SU-DHL-6 (cell line): ENCODE measurements around the gene ZDHHC11B.

Experiments used
- H2AFZ ChIP-seq: fragments of 200-600 bp; sonication (generic); 2 replicates; pipeline ENCODE4 v1.6.1; 2014; ENCODE audit warnings: low read depth, mild to moderate bottlenecking, moderate library complexity, mixed read lengths, antibody characterized with exemption, low read length; ENCODE audit not compliant: severe bottlenecking
- H3F3A ChIP-seq: fragments of 200-600 bp; shearing (Covaris generic); 2 replicates; pipeline ENCODE4 v1.6.0; 2016; ENCODE audit warnings: antibody characterized with exemption, mild to moderate bottlenecking; ENCODE audit not compliant: insufficient read depth
- H3K27ac ChIP-seq: fragments of 200-600 bp; sonication (generic); 2 replicates; pipeline ENCODE4 v1.5.1; 2016; ENCODE audit warnings: low read depth, mild to moderate bottlenecking, low read length, moderate library complexity, mixed read lengths
- H3K27me3 ChIP-seq: fragments of 200-600 bp; sonication (generic), shearing (Covaris generic); 2 replicates; pipeline ENCODE4 v1.6.0; 2014; ENCODE audit warnings: mild to moderate bottlenecking, low read length
- H3K36me3 ChIP-seq: fragments of 200-600 bp; sonication (generic); 2 replicates; pipeline ENCODE4 v1.6.1; 2014; ENCODE audit warnings: mild to moderate bottlenecking, low read length, mixed read lengths
- H3K4me2 ChIP-seq: fragments of 300-600, 200-600 bp; shearing (Covaris generic), sonication (generic); 2 replicates; pipeline ENCODE4 v1.6.0; 2014; ENCODE audit warnings: low read length, low read depth, mild to moderate bottlenecking; ENCODE audit not compliant: poor library complexity, severe bottlenecking
- H3K4me3 ChIP-seq: fragments of 200-600 bp; sonication (generic); 2 replicates; pipeline ENCODE4 v1.5.1; 2014; ENCODE audit warnings: antibody characterized with exemption, low read length, mild to moderate bottlenecking, mixed read lengths; ENCODE audit not compliant: insufficient read depth, poor library complexity, severe bottlenecking
- H3K79me2 ChIP-seq: fragments of 200-600 bp; sonication (generic); 2 replicates; pipeline ENCODE4 v1.6.1; 2014; ENCODE audit warnings: mild to moderate bottlenecking, low read length, moderate library complexity; ENCODE audit not compliant: insufficient read depth
- H3K9ac ChIP-seq: fragments of 200-600 bp; sonication (generic); 2 replicates; pipeline ENCODE4 v1.7.0; 2014; ENCODE audit warnings: mild to moderate bottlenecking, low read length
- H3K9me2 ChIP-seq: fragments of 200-600 bp; sonication (generic); replicated peaks from 2 replicates; pipeline ENCODE4 v1.6.1; 2014; ENCODE audit warnings: low read length; ENCODE audit not compliant: insufficient read depth
- H3K9me3 ChIP-seq: fragments of 200-600 bp; sonication (generic); 2 replicates; pipeline ENCODE4 v1.6.1; 2014; ENCODE audit warnings: low read length, mixed read lengths; ENCODE audit not compliant: insufficient read depth
- H4K20me1 ChIP-seq: fragments of 200-600 bp; sonication (generic); 2 replicates; pipeline ENCODE4 v1.6.1; 2014; ENCODE audit warnings: low read depth, mild to moderate bottlenecking, antibody characterized with exemption, low read length, moderate library complexity, mixed read lengths
- EZH2phosphoT487 ChIP-seq: fragments of 200-600 bp; sonication (generic), shearing (Covaris generic); conservative IDR thresholded peaks from 2 replicates; pipeline ENCODE4 v1.6.1; 2018; ENCODE audit warnings: mild to moderate bottlenecking, antibody characterized with exemption, low read length, moderate library complexity, mixed read lengths
- TF ChIP-seq, protein P1 (sequence below): fragments of 200-600 bp; sonication (generic); IDR thresholded peaks from one replicate; pipeline ENCODE4 v1.5.1; 2017; ENCODE audit warnings: antibody characterized with exemption, mild to moderate bottlenecking, low read length, moderate library complexity; ENCODE audit not compliant: insufficient read depth, poor library complexity, severe bottlenecking

Gene ZDHHC11B

DNA sequence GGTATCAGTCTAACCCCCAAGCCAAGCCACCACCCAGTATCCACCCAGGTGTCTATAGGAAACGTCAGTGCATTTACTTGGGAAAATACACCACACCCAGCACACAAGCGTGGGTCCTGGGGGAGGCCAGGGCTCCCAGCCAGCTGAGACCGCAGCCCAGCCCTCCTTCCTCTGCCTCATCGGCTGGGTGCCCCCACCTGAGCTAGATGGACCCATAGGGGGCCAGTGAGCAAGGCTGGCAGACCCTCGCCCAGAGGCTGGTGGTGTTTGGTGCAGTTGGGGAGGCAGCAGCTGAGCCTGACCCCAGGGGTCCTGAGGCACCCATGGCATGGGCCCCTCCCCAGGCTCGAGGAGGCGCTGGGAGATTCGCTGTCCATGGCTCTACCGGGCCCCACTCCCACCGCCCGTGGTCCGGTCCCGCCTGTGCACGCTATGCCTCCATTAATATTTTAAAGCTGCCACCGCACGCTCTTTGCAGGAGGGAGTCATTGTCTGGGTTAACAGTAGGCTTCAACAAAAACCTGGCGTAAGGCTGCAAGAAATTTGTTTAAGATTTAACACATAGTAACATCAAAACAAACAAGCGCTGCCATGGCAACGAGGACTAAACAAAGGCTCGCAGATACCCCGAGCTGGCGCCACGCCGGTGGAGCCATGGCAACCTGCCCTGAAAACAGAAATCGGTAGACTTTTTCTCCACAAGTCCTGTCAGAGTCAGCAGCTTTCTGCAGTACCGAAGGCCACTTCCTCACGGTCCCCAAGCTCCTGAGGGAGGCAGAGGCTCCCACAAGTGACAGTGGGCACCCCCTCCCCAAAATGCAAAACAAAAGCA lies 112.0 kb downstream of the ZDHHC11B start:
- TF ChIP-seq EZH2phosphoT487: no peak
- TF ChIP-seq, protein P1, sequence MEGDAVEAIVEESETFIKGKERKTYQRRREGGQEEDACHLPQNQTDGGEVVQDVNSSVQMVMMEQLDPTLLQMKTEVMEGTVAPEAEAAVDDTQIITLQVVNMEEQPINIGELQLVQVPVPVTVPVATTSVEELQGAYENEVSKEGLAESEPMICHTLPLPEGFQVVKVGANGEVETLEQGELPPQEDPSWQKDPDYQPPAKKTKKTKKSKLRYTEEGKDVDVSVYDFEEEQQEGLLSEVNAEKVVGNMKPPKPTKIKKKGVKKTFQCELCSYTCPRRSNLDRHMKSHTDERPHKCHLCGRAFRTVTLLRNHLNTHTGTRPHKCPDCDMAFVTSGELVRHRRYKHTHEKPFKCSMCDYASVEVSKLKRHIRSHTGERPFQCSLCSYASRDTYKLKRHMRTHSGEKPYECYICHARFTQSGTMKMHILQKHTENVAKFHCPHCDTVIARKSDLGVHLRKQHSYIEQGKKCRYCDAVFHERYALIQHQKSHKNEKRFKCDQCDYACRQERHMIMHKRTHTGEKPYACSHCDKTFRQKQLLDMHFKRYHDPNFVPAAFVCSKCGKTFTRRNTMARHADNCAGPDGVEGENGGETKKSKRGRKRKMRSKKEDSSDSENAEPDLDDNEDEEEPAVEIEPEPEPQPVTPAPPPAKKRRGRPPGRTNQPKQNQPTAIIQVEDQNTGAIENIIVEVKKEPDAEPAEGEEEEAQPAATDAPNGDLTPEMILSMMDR: no peak
- H3K27ac ChIP-seq: no peak overlapping the region
- H3K9me3 ChIP-seq: no peaks in the 10 kb centered on the region
- no peaks in the 10 kb centered on the region for H3K9me2 ChIP-seq
- no peak overlapping the region for H2AFZ ChIP-seq
- H3K79me2 ChIP-seq: no peaks in the 10 kb centered on the region
- H4K20me1 ChIP-seq: no peaks in the 10 kb centered on the region
- no peak overlapping the region for H3K4me2 ChIP-seq
- H3F3A ChIP-seq: no peaks in the 10 kb centered on the region
- H3K27me3 ChIP-seq: no peaks in the 10 kb centered on the region
- H3K4me3 ChIP-seq: no peak overlapping the region
- H3K9ac ChIP-seq: no peak overlapping the region
- no peaks in the 10 kb centered on the region for H3K36me3 ChIP-seq

DNA sequence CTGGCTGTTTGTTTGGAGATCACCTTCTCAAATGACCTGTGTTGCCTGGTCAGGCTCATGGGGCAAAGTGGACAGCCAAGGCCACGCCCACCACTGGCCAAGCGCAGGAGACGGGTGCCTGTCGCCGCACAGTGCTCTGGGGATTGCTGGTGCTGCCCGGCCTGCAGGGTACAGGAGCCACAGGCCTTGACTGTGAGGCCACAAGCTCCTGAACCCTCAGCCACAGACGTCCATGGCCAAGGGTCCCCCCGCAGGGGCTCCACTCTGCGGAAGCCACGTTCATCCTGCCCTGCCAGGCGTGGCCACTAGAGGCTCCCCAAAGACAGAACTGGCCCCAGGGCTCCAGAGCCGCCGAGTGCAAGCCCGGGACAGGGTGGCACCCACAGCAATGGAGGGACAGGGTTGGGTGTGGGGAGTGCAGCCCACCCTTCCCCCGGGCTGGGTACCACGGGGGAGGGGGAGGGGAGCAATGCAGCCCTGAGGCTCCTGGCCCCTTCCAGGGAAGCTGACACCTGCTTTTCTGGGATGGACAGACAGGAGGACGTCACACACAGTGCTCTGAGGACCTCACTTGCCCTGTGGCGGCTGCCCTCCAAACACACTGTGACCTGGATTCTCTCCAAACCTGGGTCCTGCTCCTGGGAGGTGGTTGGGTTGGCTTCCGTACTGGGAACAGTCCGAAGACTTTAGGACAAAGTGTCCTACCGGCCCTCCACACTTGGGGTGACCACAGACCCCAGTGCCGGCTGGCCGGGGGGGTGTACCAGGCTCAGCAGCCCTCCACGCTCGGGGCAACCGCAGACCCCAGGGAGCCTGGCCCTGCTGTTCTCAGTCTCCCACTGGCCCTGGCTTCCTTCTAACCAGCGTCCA lies 112.8 kb downstream of the ZDHHC11B start:
- Histone ChIP-seq H3K36me3 (no peaks in the 10 kb centered on the region), H3K9me2 (no peaks in the 10 kb centered on the region), H2AFZ (no peak overlapping the region), H3F3A (no peaks in the 10 kb centered on the region; the same call in 1 of the 2 replicates), H4K20me1 (no peaks in the 10 kb centered on the region), H3K27ac (no peak overlapping the region), H3K9me3 (no peaks in the 10 kb centered on the region), H3K27me3 (no peaks in the 10 kb centered on the region), H3K79me2 (no peaks in the 10 kb centered on the region), H3K9ac (no peak overlapping the region), H3K4me3 (no peak overlapping the region), H3K4me2 (no peak overlapping the region)
- TF ChIP-seq, protein P1: peak; percentile 76
- no peak for TF ChIP-seq EZH2phosphoT487

DNA sequence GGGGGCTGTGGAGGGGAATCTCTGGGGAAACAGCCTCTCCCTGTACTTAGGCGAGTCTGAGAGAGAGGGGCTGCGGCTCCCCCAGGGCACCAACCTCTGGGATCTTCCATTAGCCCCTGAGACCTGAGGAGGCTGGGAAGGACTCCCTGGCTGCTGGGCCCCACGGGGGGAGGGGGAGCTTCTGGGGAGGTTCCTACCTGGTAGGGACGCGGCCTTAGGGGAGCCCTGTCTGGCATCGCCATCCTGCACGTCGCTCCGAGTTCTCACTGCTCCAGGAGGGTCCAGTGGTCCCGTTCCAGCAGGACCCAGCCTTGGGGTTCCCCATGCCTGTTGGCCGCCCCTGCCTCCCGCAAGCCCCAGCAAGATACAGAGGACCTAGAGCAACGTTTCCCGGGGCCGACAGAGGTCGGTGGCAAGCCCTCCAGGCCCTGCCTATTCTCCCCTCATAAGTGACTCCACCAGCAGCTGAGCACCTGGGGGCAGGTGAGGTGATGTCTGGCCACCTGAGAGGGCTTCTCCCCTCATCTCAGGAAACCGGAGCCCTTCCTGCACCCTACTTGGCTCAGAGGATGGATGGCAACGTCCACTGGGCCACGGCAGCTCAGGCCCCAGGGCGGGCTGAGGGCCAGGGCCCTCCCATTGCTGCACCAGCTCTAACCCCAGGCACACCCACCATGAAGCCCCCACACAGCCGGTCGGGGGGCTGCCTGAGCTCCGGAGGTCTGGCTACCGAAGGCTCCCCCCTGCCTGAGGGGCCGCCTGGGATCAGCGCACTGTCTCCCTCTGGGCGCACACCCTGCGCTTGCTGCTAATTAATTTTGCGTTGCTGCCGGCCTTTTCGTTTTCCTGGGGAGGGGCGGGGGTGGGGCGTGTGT lies 113.9 kb downstream of the ZDHHC11B start:
- no peak overlapping the region for H3K27ac ChIP-seq
- no peaks in the 10 kb centered on the region for H4K20me1 ChIP-seq
- H3K4me2 ChIP-seq: no peak overlapping the region
- H3K4me3 ChIP-seq: no peak overlapping the region
- H3K36me3 ChIP-seq: no peaks in the 10 kb centered on the region
- no peaks in the 10 kb centered on the region; the same call in 1 of the 2 replicates for H3F3A ChIP-seq
- H2AFZ ChIP-seq: no peak overlapping the region
- H3K27me3 ChIP-seq: no peaks in the 10 kb centered on the region
- no peaks in the 10 kb centered on the region for H3K9me3 ChIP-seq
- H3K79me2 ChIP-seq: no peaks in the 10 kb centered on the region
- no peaks in the 10 kb centered on the region for H3K9me2 ChIP-seq
- no peak overlapping the region for H3K9ac ChIP-seq
- TF ChIP-seq EZH2phosphoT487: no peak
- TF ChIP-seq, protein P1: no peak
